Hypothalamus (tissue), 51 donors: ENCODE measurements around the gene LDLRAP1.
"Not testable (repeated sequence)": the region's sequence is repeated elsewhere in the genome, so short reads cannot be mapped to it uniquely, and the experiment has no call there.

Source experiments
- DNase-seq, 51 donors: peaks; one replicate each; lab custom pipeline; 2025; lab: John Stamatoyannopoulos, UW

Gene LDLRAP1

DNA sequence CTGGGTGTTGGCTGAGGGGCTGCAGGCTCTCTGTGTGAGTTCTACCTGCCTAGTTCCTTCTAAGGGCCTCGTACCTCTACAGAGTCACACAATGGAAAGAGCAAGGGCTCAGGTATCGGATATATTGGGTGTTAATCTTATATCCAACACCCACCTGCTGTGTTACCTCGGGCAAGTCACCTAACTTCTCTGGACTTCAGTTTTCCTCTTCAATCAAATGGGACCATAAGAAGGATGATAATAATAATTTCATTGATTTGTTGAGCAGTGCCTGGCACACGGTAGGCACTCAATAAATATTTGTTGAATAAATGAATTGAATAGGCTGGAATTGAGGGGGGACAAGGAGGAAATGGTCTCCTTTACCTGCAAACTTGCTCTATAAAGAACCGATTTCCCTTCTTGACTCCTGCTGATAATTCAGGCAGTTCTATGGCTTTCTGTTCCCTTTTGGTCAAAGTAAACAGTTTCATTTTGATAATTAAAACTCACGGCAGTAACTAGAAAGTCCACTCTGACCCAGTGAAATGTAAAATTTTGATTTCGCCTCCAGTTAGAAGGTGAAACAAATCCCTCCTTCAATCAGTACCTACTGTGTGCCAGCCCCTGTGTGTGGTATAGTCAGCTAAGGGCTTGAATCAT is 56.7 kb downstream of the LDLRAP1 start:
- no peak for DNase-seq

DNA sequence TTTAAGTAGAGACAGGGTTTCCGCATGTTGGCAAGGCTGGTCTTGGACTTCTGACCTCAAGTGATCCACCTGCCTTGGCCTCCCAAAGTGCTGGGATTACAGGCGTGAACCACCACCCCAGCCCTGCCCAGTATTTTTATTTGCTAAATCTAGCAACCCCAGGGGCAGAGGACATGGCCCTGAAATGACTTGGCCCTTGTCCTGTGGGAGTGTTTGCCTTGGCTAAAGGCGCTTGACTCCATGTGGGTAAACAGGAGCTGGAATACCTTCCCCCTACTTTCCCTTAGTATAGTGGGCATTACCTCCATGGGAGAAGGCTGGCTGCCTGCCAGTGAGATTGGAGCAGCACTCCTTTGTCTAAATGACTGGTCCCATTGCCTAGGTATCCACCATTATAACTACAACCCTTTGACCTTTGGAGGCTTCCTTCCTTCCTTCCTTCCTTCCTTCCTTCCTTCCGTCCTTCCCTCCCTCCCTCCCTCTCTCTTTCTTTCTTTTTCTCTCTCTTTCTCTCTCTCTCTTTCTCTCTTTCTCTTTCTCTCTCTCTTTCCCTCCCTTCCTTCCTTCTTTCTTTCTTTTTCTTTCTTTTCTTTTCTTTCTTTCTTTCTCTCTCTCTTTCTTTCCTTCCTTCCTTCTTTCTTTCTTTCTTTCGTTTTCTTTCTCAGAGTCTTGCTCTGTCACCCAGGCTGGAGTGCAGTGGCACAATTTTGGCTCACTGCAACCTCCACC is 57.7 kb downstream of the LDLRAP1 start:
- DNase-seq = not testable (repeated sequence)

DNA sequence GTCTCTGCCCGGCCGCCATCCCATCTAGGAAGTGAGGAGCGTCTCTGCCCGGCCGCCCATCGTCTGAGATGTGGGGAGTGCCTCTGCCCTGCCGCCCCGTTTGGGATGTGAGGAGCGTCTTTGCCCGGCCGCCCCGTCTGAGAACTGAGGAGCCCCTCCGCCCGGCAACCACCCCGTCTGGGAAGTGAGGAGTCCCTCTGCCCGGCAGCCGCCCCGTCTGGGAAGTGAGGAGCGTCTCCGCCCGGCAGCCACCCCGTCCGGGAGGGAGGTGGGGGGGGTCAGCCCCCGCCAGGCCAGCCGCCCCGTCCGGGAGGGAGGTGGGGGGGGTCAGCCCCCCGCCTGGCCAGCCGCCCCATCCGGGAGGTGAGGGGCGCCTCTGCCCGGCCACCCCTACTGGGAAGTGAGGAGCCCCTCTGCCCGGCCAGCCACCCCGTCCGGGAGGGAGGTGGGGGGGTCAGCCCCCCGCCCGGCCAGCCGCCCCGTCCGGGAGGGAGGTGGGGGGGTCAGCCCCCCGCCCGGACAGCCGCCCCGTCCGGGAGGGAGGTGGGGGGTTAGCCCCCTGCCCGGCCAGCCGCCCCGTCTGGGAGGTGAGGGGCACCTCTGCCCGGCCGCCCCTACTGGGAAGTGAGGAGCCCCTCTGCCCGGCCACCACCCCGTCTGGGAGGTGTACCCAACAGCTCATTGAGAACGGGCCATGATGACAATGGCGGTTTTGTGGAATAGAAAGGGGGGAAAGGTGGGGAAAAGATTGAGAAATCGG is 60.6 kb downstream of the LDLRAP1 start:
- not testable (repeated sequence) for DNase-seq

DNA sequence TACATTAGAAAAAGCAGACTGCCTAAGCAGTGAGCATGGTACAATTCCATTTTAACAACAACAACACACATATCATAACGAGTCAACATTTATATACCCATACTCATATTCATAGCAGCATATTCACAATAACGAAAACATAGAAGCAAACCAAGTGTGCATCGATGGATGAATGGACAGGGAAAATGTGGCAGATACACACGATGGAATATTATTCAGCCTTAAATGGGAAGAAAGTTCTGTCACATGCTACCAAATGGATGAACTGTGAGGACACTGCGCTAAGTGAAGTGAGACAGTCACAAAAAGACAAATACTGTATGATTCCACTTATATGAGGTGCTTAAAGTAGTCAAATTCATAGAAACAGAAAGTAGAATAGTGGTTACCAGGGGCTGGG is 63.7 kb downstream of the LDLRAP1 start:
- DNase-seq = no peak

DNA sequence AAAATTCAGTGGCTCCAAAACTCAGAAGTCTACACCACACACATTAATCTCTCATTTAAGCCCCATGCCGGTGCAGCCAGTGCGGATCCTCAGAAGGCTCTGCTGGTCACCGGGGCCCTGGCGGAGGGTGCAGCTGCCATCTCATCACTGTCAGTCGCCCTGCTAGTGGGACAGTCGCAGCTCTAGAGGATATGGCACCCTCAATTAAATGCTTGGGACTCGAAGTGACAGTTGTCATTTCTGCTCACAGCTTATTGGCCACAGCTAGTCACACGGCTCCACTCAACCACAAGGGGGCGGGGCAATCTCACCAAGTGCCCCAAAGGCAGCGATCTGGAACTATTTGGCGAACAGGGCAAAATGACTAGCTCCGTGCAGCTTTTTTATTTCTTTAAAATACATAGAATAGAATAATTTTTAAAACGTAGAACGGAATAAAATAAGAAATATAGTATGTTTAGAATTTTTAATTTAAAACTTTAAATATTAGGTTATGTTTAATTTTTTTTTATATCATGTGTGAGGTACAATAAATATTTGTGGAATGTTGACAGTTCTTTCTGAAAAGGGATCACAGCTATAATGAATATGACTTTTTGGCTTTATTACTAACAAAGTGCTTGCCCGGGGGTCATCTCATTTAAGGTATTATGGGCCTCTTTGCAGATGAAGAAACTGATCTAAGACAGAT is 65.2 kb downstream of the LDLRAP1 start:
- peak in 50 of 51 donors; percentile 5 to 89 (median 65) for DNase-seq

DNA sequence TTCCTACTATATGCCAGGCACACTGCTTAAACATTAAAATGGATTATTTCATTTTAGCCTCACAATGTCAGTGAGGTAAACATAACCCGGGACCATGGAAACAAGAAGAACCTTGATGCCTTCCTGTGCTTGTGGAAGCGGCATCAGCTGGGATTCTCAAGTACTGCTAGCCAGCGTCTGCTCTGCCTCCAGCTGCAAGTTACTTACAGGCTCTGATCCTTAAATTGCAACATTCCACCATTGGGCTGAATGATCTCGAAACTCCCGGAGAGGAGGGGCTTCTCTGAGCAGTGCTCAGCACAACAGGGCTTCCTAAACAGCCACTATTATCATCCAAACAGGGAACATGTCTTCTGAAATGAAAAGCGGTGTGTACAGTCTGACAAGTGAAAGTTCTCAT is 66.5 kb downstream of the LDLRAP1 start:
- peak in 5 of 51 donors; percentile 10 to 23 (median 14) for DNase-seq

DNA sequence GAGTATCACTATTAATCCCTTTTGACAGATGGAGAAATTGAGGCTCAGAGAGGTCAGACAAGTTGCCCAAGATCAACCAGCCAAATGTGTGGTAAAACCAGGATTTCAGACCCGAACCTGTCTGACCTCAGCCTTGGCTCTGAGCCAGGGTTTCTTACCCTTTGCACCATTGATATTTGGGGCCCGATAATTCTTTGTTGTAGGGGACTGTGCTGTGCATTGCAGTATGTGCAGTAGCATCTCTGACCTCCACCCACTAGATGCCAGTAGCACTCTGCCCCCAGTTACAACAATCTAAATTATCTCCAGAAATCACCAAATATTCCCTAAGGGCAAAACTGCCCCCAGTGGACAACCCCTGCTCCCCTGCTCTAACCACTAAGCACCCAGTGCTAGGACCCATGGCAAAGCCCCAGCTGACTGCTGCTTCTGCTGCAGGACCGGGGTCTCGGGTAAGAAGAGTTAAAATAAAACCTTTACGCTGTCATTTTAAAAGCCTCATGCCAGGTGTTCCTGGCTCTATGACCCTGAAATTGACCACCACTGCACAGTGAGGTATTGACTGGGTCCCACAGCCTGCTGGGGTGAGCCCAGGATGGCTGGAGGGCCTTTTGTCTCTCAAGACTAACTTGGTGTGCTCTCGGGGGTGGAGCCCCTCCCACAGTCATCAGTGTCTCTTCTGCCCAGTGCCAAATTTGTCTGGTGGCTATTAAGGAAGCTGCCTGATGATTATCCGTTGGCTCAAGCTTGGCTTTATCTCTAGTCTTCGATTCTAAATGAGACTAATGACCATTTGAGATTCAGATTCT is 67.6 kb downstream of the LDLRAP1 start:
- no peak for DNase-seq

DNA sequence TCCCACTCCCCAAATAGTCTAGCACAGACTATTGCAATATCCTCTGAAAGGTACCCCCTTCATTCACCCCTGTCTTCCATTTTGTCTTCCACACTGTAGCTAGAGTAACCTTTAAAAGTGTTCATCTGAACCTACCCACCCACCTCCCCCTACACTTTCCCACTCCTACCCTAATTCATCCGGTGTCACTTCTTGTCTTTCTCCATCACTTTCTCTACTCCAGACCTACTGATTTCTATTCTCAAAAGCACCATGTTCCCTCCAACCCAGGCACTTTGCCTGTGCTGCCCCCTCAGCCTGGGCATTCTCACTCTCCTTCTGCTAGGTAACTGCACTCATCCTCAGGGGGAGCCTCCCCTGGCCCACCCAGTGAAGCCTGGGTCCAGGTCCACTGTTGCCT is 68.4 kb downstream of the LDLRAP1 start:
- no peak for DNase-seq

DNA sequence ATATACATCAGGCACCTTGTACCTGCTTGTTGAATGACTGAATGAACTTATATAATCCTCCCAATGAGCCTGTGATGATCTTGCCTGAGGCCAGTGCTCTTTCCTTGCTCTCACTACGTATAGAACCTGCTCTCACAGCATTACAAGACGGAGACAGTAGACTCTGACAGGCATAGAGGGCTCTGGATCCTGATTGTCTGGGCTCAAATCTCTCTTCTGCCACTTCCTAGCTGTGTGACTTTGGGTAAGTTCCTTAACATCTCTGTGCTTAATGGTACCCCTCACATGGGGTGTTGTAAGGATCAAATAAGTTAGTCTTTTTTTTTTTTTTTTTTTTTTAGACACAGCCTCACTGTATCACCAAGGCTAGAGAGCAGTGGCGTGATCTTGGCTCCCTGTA is 69.0 kb downstream of the LDLRAP1 start:
- DNase-seq = no peak

DNA sequence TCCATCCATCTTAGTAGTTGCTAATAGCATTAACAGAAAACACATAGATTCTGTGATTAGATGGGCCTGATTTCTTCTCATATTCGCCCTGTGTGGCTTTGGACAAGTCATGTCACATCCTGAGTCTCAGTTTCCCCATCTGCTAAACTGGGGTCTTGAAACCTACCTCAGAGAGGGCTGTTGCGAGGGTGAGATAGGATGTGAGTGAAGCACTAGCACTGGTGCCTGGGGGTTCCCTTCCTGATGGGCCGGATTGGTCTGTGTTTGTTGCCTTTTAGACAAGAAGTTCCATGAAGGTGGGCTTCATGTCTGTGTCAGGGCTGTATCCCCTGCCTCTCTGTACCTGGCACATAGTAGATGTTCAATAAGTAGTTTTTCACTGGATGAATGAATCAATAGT is 69.7 kb downstream of the LDLRAP1 start:
- DNase-seq = no peak

DNA sequence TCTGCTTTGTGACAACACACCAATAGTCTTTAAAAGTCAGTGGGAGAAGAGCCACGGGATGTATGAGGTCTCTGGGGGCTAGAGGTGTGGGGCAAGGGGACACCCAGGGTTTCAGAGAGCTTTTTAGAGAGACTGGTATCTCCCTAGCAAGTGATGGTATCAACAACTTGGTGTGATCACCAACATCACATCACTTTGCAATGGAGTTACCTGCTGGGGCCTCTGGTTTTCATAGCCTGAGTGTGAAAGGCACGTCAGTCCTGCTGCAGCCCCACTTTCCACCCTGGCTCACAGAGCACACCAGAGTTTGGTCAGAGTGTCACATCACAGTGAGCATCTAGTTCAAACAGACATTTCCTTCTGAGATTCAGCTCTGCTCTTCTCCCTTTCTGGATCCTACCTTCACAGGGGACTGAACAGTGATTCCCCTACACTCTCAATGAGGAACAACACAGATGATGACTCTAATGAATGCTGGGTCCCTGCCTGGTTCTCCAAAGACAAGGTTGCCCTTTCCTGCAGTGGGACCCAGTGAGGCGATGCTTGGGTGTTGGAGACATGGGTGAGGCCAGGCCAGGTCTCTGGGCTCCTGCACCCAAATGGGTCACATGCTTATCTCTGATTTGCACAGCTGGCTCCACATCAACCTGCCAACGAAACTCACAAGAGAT is 71.2 kb downstream of the LDLRAP1 start:
- no peak for DNase-seq

DNA sequence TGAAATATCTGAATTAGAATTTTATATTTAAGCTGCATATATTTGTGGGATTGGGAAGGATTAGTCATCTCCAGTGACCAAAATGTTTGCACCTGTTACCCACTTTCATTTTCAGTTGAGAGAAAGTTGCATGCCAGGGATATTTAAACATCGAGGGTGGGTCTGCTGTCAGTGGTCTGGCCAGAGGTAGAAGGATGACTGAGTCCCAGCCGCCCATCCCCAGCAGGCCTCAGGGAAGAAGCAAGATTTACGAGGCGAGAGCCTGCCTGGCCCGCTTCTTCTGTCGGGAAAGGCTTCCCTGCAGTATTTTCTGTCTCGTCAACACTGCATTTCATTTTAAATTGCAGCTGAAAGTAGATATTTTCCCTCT is 71.8 kb downstream of the LDLRAP1 start:
- no peak for DNase-seq

DNA sequence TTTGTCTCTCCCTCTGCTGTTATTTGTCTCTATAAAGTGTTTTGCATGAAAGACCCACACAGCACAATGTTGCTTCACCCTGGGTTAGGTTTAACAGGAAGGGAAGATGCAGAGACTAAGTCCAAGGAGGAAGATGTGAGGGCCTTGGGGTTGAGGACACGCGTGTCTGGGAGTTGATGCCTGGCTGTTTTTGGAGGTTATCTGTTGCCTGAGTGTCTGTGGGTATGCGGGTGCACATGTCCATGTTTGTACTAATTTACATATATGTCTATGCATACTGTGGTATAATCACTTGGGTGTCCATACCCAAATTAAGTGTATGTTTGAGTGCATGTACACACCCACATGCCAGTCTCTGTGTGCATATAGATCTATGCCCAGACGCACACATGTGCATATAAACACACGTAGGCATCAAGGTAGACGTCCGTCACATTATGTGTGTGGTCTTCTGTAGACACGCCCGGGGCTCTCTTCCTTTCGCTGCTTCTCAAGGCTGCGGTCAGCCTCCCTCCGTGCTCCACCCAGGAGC is 72.2 kb downstream of the LDLRAP1 start:
- peak in 1 of 51 donors; percentile 40 for DNase-seq

DNA sequence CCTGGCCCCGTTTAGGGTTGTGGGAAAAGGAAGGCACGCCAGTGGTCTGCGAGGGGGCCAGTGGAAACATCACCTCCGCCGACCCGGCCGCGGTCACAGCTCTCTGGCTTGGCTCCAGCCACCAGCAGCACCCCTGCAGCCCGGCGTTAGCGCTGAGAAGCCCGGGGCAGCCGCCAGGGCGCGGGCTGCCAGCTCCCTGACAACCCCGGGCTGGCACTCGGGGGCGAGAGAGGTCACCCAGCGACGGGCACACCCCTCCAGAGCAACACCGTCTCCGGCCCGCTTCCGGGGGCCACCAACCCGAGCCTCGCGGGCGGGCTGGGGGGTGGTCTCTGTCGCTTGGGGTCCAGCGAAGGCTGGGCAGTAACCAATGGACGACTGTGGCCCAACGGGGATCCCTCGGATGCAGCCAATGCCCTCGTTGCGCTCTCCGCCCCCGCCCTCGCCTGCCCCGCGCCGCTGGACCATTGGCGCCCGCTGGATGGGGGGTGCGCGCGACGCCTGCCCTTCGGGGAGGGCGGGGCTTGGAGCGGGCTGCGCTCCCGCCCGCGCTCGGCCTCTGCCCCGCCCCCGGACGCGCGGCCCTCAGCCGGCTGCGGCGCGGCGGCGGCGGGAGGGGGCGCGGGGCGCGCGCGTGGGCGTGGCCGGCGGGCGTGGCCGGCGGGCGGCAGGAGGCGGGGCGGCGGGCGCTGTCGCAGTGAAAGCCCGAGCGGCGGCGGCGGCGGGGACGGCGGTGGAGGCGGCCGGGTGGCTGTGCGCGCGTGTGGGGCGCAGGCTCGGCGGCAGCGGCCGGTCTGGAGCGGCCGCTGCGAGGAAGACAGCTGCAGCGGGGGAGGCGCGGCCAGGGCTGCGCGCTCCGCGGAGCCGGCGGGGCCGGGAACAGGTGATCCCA is 72.9 kb downstream of the LDLRAP1 start, which contains the start of gene MAN1C1:
TSS of gene MAN1C1 (plus strand) at position 697 of the 892 bp plus-strand sequence. CDS start 1,007 bp downstream, outside the sequence.
- DNase-seq = peak; percentile 43 to 97 (median 89)

DNA sequence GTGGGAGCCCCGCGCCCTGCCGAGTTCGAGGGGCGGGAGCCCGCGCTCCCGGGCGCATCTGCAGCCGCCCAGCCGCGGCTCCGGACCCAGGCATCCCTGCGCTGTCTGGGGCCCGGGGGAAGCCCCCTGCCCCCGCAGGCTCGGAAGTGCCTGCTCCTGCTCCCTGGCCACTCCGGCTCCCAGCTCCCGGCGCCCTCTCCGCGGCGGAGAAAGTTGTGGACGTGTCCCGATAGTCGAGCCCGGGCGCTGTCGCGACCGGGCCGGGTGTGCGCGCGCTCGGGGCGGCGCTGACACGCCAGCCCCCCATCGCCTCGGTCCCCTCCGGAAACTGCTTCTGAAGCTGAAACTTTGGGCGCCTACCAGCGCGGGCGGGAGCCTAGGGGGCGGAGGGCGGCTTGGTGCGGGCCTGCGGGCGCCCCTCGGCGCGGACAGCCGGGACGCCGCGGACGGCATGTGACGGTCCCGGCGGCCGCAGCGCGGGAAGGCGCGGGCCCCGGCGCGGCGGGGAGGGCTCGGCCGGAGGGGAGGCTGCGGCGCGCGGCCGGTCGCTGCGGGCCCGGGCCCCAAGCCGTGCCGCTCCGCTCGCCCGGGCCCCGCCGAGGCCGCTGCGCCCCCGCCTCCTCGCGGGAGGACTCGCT is 73.7 kb downstream of the LDLRAP1 start:
- DNase-seq = peak in 5 of 51 donors; percentile 27 to 42 (median 31)

DNA sequence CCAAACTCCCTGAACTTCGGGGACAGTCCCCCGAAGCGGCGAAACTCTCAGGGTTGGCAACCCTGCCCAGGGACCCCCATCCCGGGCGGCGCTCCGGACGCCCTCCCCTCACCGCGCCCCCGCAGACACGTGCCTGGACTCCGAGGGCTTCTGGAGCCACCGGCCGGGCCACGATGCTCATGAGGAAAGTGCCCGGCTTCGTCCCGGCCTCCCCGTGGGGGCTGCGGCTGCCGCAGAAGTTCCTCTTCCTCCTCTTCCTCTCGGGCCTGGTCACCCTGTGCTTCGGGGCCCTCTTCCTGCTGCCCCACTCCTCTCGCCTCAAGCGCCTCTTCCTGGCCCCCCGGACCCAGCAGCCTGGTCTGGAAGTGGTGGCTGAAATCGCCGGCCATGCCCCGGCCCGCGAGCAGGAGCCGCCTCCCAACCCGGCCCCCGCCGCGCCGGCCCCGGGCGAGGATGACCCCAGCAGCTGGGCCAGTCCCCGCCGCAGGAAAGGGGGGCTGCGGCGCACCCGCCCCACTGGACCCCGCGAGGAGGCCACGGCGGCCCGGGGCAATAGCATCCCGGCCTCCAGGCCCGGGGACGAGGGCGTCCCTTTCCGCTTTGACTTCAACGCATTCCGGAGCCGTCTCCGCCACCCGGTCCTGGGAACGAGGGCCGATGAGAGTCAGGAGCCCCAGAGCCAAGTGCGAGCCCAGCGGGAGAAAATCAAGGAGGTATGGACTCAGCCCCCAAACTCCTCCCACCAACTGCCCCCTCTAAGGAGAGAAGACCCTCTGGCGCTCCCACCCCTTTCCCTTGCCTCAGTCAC is 74.4 kb downstream of the LDLRAP1 start:
- DNase-seq = peak in 9 of 51 donors; percentile 20 to 51 (median 34)

DNA sequence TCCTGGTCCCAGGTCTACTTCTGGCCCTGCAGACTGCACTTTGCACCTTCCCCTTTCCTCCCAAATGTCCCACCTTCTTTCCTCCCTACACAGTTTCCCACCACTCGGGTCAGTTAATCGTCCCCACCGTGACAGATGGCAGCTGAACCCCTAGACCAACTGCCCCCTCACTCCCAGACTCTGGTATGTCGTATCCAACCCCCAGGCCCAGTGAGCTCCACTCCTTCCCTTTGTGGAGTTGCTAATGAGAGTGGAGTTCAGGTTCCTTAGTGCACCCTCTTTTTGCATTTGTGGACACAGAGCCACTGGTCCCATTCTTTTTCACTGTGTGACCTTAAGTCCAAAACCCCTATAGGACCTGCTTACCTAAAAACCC is 75.0 kb downstream of the LDLRAP1 start:
- peak in 1 of 51 donors; percentile 33 for DNase-seq
